SK-N-DZ (cell line): ENCODE data around the gene CST9.
"Not testable (repeated sequence)": the region's sequence is repeated elsewhere in the genome, so short reads cannot be mapped to it uniquely, and the experiment has no call there.

Experiments used
- DNase-seq: peaks from one replicate; pipeline ENCODE4 v3.0.0-alpha.2; 2015; ENCODE audit warnings: low spot score

CST9 gene

DNA sequence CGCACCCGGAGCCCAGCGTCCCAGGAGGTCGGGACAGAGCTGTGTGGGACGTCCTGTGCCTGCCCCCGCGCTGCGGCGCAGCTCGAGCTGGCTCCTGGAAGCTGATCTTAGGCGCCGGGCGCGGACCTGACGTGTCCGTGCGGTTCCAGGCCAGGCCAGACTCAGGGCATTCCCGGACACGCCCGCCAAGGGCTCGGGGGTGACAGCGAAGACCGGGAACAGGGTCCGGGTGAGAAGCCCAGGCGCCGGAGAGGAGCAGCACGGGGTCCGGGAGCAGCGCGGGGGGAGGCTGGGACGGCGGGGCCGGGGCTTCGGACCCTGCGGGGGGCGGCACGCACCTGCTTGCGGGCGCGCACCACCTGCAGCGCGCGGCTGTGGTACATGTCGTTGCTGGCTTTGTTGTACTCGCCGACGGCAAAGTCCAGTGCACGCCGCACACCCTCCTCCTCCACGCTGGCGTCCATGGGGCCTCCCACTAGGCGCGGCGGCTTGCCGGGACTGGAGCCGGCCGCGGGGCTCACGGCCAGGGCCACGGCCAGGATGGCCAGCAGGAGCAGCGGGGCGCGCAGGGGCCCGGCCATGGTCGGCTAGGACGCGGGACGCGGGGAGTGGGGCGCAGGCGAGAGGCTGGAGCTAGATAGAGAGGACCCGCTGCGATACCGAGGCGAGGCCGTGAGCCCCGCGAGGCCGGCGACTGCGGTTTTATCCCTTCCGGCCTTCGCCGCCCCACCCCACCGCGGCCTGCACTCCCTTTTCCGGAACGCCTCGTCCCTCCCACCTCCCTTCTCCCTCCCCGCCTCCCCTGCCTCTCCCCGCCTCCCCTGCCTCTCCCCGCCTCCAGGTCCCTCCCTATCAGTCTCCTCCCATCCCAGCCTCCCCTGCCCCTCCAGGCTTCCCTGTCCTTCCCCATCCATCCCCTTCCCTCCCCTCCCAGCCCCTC, 31.8 kb upstream of the CST9 start, which contains the start of gene CST3:
Gene CST3, minus strand, starts transcription at position 674 of the 940 bp plus-strand sequence. Its CDS starts 93 bp downstream, at position 581.
- DNase-seq = peak; percentile 80

- DNase-seq = no peak
These were observed 31.2 kb upstream of the CST9 start for GRCh38 chr20:23636908-23637281.

DNA sequence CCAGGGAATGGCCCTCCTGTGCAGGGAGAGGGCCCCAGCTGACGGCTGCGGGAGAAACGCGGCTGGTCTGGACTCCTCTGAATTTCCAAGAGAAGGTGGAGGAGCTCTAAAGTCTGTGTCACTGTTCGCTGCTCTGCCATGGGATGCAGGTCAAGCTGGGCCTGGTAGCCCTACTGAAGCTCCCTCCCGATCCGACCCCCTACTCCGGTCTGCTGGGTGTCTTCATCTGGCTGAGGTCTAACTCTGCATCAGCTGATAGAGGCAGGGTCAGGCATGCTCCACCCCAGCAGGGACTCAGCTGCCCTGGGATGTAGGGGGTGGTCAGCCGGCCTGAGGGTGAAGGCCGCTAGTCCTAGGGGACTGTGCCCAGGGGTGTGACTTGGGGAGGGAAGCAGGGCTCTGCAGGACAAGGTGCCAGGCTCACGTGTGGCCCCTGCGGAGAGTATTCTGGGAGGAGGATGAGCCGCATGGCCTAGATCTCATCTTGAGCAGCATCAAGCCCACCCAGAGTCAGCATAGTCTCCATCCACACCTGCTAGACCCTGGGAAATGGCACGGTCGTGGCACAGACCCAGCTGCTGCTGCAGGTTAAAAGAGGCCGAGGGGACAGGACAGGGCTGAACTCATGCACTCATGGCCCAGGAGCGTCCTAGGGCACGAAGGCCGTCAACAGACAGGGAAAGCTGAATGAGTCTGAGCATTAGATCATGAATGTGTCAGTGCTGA, 30.6 kb upstream of the CST9 start:
- no peak for DNase-seq

- not testable (repeated sequence) for DNase-seq
These were observed 30.0 kb upstream of the CST9 start for GRCh38 chr20:23635768-23636090.

DNA sequence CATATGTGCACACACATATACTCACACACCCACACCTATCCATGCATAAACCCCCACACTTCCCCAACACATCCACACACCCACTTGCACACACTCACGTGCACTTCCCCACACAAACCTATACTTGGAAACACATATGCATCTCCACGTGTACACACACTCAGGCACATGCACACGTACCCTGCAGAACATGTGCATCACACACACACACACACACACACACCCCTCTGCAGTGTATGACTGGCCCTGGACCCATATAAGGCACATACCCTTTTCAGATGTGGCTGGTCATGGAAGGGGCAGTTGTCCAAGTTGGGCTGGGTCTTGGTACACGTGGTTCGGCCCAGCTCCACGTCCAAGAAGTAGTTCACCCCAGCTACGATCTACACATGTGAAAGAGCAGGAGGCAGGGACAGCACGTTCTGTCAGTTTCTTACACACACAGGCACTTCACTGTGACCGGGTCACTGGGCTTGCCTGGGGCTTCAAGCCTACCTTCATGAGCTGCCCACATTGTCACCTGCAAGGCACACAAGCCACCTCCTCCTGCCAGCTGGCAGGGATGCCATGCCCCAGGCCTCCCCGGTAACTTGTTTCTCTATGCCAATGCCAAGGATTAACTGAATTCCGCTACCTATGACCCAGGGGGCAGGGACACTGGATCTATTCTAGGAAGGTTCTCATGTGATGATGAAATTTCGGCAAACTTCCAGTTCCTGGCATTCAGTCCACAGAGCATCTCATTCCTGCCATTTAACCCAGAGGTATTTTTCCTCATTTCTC, 29.5 kb upstream of the CST9 start:
- no peak for DNase-seq

DNA sequence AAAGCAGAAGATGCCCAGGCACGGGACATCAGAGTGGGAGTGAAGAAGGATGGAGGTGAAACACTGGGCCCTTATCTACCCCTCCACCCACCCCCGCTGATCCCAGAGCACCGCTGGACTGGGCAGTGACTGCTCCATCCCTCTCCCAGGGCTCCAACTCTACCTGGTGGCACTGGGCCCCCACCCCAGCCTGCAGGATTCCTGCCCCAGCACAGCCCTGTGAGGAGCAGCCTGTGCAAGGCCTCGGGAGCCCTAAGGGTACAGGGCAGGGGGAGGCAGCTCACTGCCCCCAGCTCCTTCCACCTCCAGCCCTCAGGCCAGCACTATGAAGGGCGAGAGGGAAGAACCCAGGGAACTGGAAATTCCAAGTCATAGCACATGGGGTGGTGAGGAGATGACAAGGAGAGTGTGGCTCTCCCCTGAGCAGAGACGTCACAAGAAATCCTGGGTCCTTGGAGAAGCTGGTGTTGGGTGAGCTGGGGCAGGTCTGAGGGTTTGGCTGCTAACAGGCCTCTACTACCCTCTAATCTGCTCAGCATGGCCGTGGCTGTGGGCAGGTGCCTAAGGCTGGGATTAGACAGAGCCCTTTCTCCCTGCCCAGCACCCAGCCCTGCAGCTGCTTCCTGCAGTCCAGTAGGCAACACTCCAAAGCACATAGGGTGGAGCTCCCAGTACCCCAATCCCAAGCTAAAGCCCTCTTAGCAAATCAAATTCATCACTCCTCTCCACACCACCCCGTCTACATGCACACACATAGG, 28.5 kb upstream of the CST9 start:
- no peak for DNase-seq

GRCh38 chr20:23632711-23633573, 27.2 kb upstream of the CST9 start:
- DNase-seq = no peak

DNA sequence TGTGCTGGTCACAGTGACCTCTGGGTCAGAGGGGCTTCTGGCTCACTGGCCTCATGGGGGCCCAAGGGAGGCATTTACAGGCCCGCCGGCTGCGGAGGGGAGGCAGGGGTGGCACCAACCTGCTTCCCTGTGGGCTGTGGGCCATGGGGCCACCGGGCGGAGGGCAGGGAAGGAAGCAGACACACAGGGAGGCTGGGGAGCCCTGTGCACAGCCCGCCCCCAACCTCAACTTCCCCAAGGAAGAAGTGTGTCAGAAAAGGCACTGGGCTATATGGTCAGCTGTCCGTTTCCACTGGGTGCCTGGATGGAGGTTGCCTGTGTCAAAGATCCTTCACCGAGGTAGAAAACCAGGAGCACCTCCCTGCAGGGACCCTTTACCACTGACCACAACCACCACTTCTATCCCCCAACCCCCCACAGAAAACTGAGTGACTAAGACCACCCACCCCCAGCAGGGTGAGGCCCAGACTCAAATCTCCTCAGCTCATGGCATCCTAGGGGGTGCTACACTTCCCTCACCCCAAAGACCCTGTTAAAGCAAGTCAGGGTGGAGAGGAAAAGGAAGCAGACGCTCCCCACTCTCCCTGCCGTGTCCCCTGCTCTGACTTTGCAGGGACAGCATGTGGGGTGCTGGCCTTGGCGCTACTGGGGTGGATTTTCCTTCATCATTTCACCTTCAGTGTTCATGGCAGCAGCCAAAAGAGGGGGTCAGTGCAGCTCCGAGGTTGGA, 26.4 kb upstream of the CST9 start:
- no peak for DNase-seq

GRCh38 chr20:23631226-23631822, 25.6 kb upstream of the CST9 start:
- DNase-seq = no peak

DNA sequence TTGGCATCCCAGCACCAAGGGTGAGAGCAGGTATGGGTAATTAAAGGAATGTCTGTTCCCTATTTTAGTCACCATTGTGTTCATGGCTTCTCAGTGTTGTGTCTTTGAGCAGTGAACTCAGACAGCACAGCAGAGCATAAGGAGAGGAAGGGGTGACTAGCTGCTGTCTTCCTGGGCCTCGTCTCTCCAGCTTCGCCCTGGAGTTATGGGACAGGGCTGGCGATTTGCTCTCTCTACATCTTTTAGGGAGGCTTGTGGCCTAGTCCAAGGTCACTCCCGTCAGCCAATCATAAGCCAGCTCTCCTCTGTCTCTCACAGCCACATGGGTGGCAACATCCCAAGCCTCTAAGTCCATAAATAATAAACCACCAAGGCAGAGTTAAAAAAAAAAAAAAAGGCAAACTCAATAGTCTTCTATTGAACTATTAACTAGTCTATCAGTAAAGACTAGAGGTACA, 24.7 kb upstream of the CST9 start:
- no peak for DNase-seq

DNA sequence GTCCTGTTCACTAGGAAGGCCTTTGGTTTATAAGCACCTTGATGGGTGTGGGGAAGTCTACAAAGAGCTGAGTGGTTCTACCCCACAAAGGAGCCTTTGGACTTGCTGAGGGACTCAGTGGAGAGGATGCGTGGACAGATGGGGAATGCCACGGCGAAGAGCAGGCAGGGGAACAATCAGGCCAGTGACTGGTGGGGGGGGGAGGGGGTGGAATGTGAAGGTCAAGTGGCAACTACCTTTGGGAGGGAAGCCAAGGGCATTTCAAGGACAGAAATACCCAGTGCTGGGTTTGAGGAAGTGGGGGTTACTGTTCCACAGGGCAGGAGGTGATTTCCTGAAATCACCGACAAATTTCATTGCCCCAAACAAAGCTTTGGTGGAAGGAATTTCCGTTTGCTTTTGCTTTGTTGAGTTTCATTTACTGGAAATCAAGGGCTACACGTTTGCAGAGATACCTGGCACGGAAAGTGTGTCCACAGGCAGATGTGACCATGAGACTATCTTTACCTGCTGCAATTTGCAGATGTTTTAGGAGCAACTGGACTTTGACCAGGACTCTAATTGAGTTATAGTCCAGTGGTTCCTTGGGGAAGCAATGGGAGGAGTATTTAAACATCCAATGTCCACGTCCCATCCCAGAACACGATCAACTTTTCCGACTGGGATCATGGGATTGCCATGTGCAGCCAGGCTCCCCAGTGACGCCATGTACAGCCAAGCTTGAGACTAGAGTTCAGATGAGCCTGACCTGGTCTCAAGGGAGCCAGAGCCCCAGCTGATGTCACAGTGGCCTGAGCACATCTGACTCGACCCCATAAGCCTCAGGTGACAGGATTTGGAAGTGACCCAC, 24.1 kb upstream of the CST9 start:
- no peak for DNase-seq

DNA sequence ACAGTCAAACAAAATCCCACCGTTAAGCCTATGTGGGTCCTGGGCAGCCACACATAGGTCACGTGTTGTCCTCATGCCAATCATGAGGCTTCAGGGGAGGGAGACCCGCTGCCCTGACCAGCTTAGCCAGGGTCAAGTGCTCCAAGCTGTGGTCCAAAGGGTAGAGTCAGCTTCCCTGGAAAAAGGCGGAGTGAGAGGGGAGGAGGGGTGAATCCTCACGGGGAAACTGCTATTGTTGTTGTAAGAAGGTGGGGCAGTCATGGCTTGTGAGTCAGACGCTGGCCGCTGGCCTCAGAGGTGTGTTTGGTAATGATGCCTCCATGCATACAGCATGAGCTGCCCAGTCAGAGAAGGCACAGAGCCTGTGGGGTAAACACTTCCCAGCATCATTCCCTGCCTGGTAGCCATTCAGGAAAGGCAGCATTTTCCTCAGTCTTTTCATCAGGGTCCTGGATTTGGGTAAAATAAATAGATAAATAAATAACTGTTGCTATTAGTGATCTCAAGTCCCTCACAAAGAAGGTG, 23.4 kb upstream of the CST9 start:
- no peak for DNase-seq

DNA sequence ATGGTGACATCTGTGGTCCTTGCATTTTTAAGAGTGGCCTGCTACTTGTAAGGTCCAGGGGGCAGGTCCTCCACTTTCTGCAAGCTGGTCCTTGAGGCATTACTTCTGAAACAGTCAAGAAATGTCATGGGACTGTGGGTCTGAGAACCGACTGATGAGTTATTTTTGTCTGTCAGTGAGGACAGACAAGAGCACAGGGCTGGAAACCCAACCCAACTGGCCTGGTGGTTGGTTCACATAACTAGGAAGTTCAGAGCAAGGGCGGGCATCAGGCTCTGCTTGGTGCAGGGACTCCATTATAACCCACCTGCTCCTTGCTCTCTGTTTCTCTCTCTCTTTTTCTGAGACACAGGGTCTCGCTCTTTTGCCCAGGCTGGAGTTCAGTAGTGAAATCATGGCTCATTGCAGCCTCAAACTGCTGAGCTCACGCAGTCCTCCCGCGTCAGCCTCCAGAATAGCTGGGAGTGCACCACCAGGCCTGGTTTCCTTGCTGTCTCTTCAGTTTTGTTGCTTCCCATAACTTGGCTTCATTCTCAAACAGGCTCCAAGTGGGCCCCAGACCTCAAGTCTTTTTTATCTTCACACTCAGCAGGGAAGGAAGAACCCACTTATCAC, 22.8 kb upstream of the CST9 start:
- no peak for DNase-seq

- no peak for DNase-seq
These were observed 21.8 kb upstream of the CST9 start for GRCh38 chr20:23627501-23627900.

GRCh38 chr20:23626040-23626620, 20.4 kb upstream of the CST9 start:
- DNase-seq = peak; percentile 35

- DNase-seq = no peak
These were observed 19.7 kb upstream of the CST9 start for GRCh38 chr20:23625236-23625964.
